ENCODE data around the gene COX6A2. TPM values are rescaled to one million over a fixed set of nuclear protein-coding genes. Genes with fewer than 3 reads are reported as not detected.

COX6A2 gene
- total RNA-seq, 1 experiment from 2014 or later: not detected

GRCh38 chr16:31453255-31454204 lies 25.4 kb upstream of the COX6A2 start:
- Mint-ChIP-seq H3K27ac (peak overlapping the region; percentile 84), H3K9me3 (no peaks in the 10 kb centered on the region), H3K36me3 (no peaks in the 10 kb centered on the region), H3K4me1 (peaks cover 51% of the 10 kb centered on the region), H3K27me3 (ENCODE audit: low read depth) (no peaks in the 10 kb centered on the region), H3K4me3 (peak overlapping the region; percentile 37)
- TF ChIP-seq JUN (CRISPR knock-in tag; IDR thresholded peaks at IDR 0.05) (0 out of 2 replicates have a peak, but pooled peaks have one; percentile 21), ZNF138 (CRISPR knock-in tag; conservative IDR thresholded peaks at IDR 0.05) (no peak), GABPB1 (CRISPR knock-in tag; IDR thresholded peaks at IDR 0.05) (peak; percentile 28; the same call in 1 of the 2 replicates), OVOL2 (CRISPR knock-in tag; IDR thresholded peaks at IDR 0.05; ENCODE audit: borderline replicate concordance) (no peak)
- ATAC-seq (peak; percentile 21), DNase-seq (ENCODE audit: low spot score) (no peak)
- POLR2A ChIA-PET: interaction anchor here (1.1 to 1.5 kb wide), 3 partner anchors 24 to 420 kb away, joined by 3 to 5 read pairs (median 4); partner anchors contain the start of genes PRSS8 and ZNF267
- CTCF ChIA-PET: interaction anchor here (0.7 to 12.2 kb wide), 8 partner anchors 10 to 469 kb away, joined by 3 to 221 read pairs (median 4); partner anchors contain the start of genes HSD3B7, SLC5A2, TGFB1I1 and ZNF843

DNA sequence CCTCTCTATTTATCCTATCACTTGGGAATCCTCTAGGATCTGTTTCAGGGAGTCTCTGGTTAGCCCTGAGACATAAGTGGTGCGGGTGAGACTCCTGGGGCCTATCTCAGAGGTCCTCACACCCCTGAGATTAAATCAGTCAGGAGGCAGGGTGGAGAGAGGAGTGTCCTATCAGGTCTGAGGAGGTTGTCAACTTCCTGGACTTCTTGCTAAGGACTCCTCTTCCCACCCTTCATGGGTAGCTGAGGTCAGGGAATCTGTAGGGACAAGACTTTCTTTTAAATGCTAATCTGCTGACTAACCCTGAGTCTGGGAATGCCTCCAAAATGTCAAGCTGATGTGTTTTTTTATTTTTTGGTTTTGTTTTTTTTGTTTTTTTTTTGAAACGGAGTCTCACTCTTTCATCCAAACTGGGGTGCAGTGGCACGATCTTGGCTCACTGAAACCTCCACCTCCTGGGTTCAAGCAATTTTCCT lies 24.5 kb upstream of the COX6A2 start:
- POLR2A ChIA-PET: interaction anchor here (0.7 kb wide), 1 partner anchor 257 kb away, joined by 4 read pairs; no protein-coding TSS in a partner anchor
- no peak for TF ChIP-seq CREM (CRISPR knock-in tag; IDR thresholded peaks at IDR 0.05)
- TF ChIP-seq, protein P1, sequence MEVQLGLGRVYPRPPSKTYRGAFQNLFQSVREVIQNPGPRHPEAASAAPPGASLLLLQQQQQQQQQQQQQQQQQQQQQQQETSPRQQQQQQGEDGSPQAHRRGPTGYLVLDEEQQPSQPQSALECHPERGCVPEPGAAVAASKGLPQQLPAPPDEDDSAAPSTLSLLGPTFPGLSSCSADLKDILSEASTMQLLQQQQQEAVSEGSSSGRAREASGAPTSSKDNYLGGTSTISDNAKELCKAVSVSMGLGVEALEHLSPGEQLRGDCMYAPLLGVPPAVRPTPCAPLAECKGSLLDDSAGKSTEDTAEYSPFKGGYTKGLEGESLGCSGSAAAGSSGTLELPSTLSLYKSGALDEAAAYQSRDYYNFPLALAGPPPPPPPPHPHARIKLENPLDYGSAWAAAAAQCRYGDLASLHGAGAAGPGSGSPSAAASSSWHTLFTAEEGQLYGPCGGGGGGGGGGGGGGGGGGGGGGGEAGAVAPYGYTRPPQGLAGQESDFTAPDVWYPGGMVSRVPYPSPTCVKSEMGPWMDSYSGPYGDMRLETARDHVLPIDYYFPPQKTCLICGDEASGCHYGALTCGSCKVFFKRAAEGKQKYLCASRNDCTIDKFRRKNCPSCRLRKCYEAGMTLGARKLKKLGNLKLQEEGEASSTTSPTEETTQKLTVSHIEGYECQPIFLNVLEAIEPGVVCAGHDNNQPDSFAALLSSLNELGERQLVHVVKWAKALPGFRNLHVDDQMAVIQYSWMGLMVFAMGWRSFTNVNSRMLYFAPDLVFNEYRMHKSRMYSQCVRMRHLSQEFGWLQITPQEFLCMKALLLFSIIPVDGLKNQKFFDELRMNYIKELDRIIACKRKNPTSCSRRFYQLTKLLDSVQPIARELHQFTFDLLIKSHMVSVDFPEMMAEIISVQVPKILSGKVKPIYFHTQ (CRISPR knock-in tag; IDR thresholded peaks at IDR 0.05): no peak
- TF ChIP-seq, protein P2, sequence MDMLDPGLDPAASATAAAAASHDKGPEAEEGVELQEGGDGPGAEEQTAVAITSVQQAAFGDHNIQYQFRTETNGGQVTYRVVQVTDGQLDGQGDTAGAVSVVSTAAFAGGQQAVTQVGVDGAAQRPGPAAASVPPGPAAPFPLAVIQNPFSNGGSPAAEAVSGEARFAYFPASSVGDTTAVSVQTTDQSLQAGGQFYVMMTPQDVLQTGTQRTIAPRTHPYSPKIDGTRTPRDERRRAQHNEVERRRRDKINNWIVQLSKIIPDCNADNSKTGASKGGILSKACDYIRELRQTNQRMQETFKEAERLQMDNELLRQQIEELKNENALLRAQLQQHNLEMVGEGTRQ (CRISPR knock-in tag; IDR thresholded peaks at IDR 0.05): no peak
- no peak for TF ChIP-seq ZNF512 (CRISPR knock-in tag; IDR thresholded peaks at IDR 0.05; ENCODE audit: borderline replicate concordance)
- TF ChIP-seq CTCF (IDR thresholded peaks at IDR 0.05): no peak
- TF ChIP-seq ZNF423 (CRISPR knock-in tag; IDR thresholded peaks at IDR 0.05): no peak
- no peak for TF ChIP-seq ESRRA (CRISPR knock-in tag; IDR thresholded peaks at IDR 0.05; ENCODE audit: borderline replicate concordance)
- TF ChIP-seq, protein P3, sequence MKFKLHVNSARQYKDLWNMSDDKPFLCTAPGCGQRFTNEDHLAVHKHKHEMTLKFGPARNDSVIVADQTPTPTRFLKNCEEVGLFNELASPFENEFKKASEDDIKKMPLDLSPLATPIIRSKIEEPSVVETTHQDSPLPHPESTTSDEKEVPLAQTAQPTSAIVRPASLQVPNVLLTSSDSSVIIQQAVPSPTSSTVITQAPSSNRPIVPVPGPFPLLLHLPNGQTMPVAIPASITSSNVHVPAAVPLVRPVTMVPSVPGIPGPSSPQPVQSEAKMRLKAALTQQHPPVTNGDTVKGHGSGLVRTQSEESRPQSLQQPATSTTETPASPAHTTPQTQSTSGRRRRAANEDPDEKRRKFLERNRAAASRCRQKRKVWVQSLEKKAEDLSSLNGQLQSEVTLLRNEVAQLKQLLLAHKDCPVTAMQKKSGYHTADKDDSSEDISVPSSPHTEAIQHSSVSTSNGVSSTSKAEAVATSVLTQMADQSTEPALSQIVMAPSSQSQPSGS (CRISPR knock-in tag; IDR thresholded peaks at IDR 0.05; ENCODE audit: borderline replicate concordance, low read depth): no peak
- no peak for TF ChIP-seq HMGA2 (CRISPR knock-in tag; IDR thresholded peaks at IDR 0.05)
- no peak for TF ChIP-seq MYBL2 (CRISPR knock-in tag; IDR thresholded peaks at IDR 0.05)
- no peak for TF ChIP-seq JAZF1 (CRISPR knock-in tag; IDR thresholded peaks at IDR 0.05)
- peaks cover 45% of the 10 kb centered on the region for H3K4me1 Mint-ChIP-seq
- H3K4me3 Mint-ChIP-seq: peak overlapping the region; percentile 14; the same call in 1 of the 2 replicates
- ATAC-seq: no peak
- DNase-seq (ENCODE audit: low spot score): no peak
- H3K27ac Mint-ChIP-seq: no peak overlapping the region; the same call in 1 of the 2 replicates
- no peaks in the 10 kb centered on the region for H3K9me3 Mint-ChIP-seq
- CTCF ChIA-PET: interaction anchor here (0.6 to 12.2 kb wide), 10 partner anchors 7 to 456 kb away, joined by 3 to 221 read pairs (median 6); partner anchors contain the start of genes ARMC5, PYDC1, SLC5A2 and TGFB1I1
- H3K36me3 Mint-ChIP-seq: no peaks in the 10 kb centered on the region
- H3K27me3 Mint-ChIP-seq (ENCODE audit: low read depth): no peaks in the 10 kb centered on the region
